H1 (cell line): Measurements from ENCODE around the gene PRODH2. TPM values are rescaled to one million over a fixed set of nuclear protein-coding genes. Genes with fewer than 3 reads are reported as not detected.

Experiments used
- CTCF ChIA-PET: fragments of 300-600 bp; sonication (Branson Sonifier 250); formaldehyde crosslinking; loops from one replicate; lab custom pipeline; 2021; ENCODE audit not compliant: partially characterized antibody; lab: Charles Lee
- POLR2A ChIA-PET: fragments of 300-600 bp; sonication (Branson Sonifier 250); formaldehyde crosslinking; loops from one replicate; lab custom pipeline; 2021; ENCODE audit warnings: inconsistent platforms; ENCODE audit not compliant: partially characterized antibody; lab: Charles Lee
- DNase-seq, 2 experiments: peaks; one replicate each; pipeline versions ENCODE4 v3.0.0 to v3.0.0-alpha.2; 2010 to 2022; ENCODE audit warnings: low spot score in 2 of 2, low read depth in 1 of 2, mixed read lengths in 1 of 2
- FAIRE-seq: peaks from 2 replicates; lab custom pipeline; 2011; peaks lifted over from hg19 to GRCh38; lab: Jason Lieb, UNC
- H2AFZ ChIP-seq: 2 replicates; pipeline ENCODE4 v1.8.1; 2012; ENCODE audit warnings: low read length, inconsistent platforms
- H2AK5ac ChIP-seq: 2 replicates; pipeline ENCODE4 v1.6.1; 2013; ENCODE audit warnings: low read depth, low read length
- H2BK120ac ChIP-seq: replicated peaks from 2 replicates; pipeline ENCODE3; 2013; ENCODE audit warnings: low read depth, low read length, inconsistent platforms
- H2BK12ac ChIP-seq: 2 replicates; pipeline ENCODE4 v1.6.1; 2013; ENCODE audit warnings: low read depth, low read length
- H2BK15ac ChIP-seq: 2 replicates; pipeline ENCODE4 v1.6.1; 2013; ENCODE audit warnings: low read length
- H2BK20ac ChIP-seq: 2 replicates; pipeline ENCODE4 v1.6.1; 2013; ENCODE audit warnings: low read length
- H2BK5ac ChIP-seq: 2 replicates; pipeline ENCODE4 v1.6.1; 2013; ENCODE audit warnings: low read depth, low read length
- H3K14ac ChIP-seq: 2 replicates; pipeline ENCODE4 v1.6.1; 2013; ENCODE audit warnings: inconsistent platforms; ENCODE audit not compliant: insufficient read length
- H3K18ac ChIP-seq: 2 replicates; pipeline ENCODE4 v1.6.1; 2013; ENCODE audit warnings: low read length; ENCODE audit errors: extremely low read depth
- H3K23ac ChIP-seq: 2 replicates; pipeline ENCODE4 v1.6.1; 2013; ENCODE audit warnings: inconsistent platforms; ENCODE audit not compliant: insufficient read length
- H3K23me2 ChIP-seq: 2 replicates; pipeline ENCODE4 v1.6.1; 2013; ENCODE audit warnings: low read depth, low read length
- H3K27ac ChIP-seq: 2 replicates; pipeline ENCODE4 v1.6.1; 2011; ENCODE audit warnings: low read depth, low read length, inconsistent platforms
- H3K27me3 ChIP-seq, 4 experiments: replicated peaks in 1 of 4; 1 replicate in 1 of 4; 2 replicates in 3 of 4; pipeline versions ENCODE4 v1.6.1 to v1.8.1; 2011 to 2013; ENCODE audit warnings: low read length in 3 of 4, mild to moderate bottlenecking in 3 of 4, inconsistent platforms in 2 of 4, mixed read lengths in 2 of 4, moderate library complexity in 1 of 4; ENCODE audit not compliant: control insufficient read depth in 3 of 4, insufficient read depth in 3 of 4; ENCODE audit errors: extremely low read depth in 1 of 4
- H3K36me3 ChIP-seq, 4 experiments: 2 replicates each; pipeline versions ENCODE4 v1.6.1 to v1.8.1; 2011 to 2013; ENCODE audit warnings: mild to moderate bottlenecking in 4 of 4, low read length in 3 of 4, moderate library complexity in 2 of 4, control low read depth in 1 of 4, inconsistent platforms in 1 of 4; ENCODE audit not compliant: insufficient read depth in 4 of 4, control insufficient read depth in 2 of 4
- H3K4ac ChIP-seq: replicated peaks from 2 replicates; pipeline ENCODE3; 2013; ENCODE audit warnings: low read length, low read depth, mixed read lengths, inconsistent platforms; ENCODE audit not compliant: insufficient read length
- H3K4me1 ChIP-seq, 4 experiments: replicated peaks in 1 of 4; 1 replicate in 1 of 4; 2 replicates in 3 of 4; pipeline versions ENCODE4 v1.6.1 to v1.8.1; 2011 to 2013; ENCODE audit warnings: low read length in 3 of 4, inconsistent platforms in 2 of 4, mixed read lengths in 1 of 4; ENCODE audit not compliant: insufficient read depth in 4 of 4, control insufficient read depth in 3 of 4
- H3K4me2 ChIP-seq, 2 experiments: 2 replicates each; pipeline versions ENCODE4 v1.6.1 to v1.8.1; 2011 to 2013; ENCODE audit warnings: low read depth in 2 of 2, low read length in 2 of 2, control low read depth in 1 of 2, inconsistent platforms in 1 of 2, mild to moderate bottlenecking in 1 of 2; ENCODE audit not compliant: insufficient read depth in 1 of 2
- H3K4me3 ChIP-seq, 4 experiments: fragments of 200-600, 300-600 bp in 1 of 4; sonication (generic), shearing (Covaris generic), sonication (Bioruptor Twin) in 1 of 4; 2 replicates each; pipeline versions ENCODE4 v1.5.1 to v1.8.1; 2011 to 2016; ENCODE audit warnings: low read length in 4 of 4, low read depth in 3 of 4, control low read depth in 2 of 4, inconsistent platforms in 2 of 4, mild to moderate bottlenecking in 2 of 4, mixed read lengths in 1 of 4, moderate library complexity in 1 of 4; ENCODE audit not compliant: insufficient read depth in 2 of 4; ENCODE audit errors: extremely low read depth in 1 of 4
- H3K56ac ChIP-seq: replicated peaks from 2 replicates; pipeline ENCODE3; 2013; ENCODE audit warnings: low read depth, mild to moderate bottlenecking, mixed read lengths, low read length, inconsistent platforms; ENCODE audit not compliant: insufficient read length
- H3K79me1 ChIP-seq: 2 replicates; pipeline ENCODE4 v1.6.1; 2013; ENCODE audit warnings: low read depth, low read length, control low read depth
- H3K79me2 ChIP-seq, 2 experiments: 2 replicates each; pipeline versions ENCODE4 v1.6.1 to v1.8.1; 2012 to 2013; ENCODE audit warnings: low read length in 2 of 2, mild to moderate bottlenecking in 2 of 2, inconsistent platforms in 1 of 2; ENCODE audit not compliant: insufficient read depth in 2 of 2, control insufficient read depth in 1 of 2
- H3K9ac ChIP-seq, 4 experiments: replicated peaks in 1 of 4; 1 replicate in 1 of 4; 2 replicates in 3 of 4; pipeline versions ENCODE4 v1.6.1 to v1.8.1; 2011 to 2013; ENCODE audit warnings: low read depth in 3 of 4, low read length in 3 of 4, control low read depth in 2 of 4, mild to moderate bottlenecking in 2 of 4, moderate library complexity in 2 of 4, inconsistent platforms in 1 of 4; ENCODE audit errors: extremely low read depth in 1 of 4
- H3K9me3 ChIP-seq, 2 experiments: 2 replicates each; pipeline versions ENCODE4 v1.6.1 to v1.8.1; 2012 to 2013; ENCODE audit warnings: mild to moderate bottlenecking in 2 of 2, moderate library complexity in 2 of 2, control low read depth in 1 of 2, inconsistent platforms in 1 of 2, low read depth in 1 of 2, low read length in 1 of 2, mixed read lengths in 1 of 2; ENCODE audit not compliant: insufficient read depth in 2 of 2
- H4K20me1 ChIP-seq, 2 experiments: replicated peaks in 1 of 2; 2 replicates each; pipeline versions ENCODE3 to v1.8.1; 2011 to 2013; ENCODE audit warnings: inconsistent platforms in 2 of 2, low read length in 2 of 2, mild to moderate bottlenecking in 1 of 2; ENCODE audit not compliant: insufficient read depth in 2 of 2, control insufficient read depth in 1 of 2
- H4K5ac ChIP-seq: 2 replicates; pipeline ENCODE4 v1.6.1; 2013; ENCODE audit warnings: low read length, low read depth, mixed read lengths, inconsistent platforms; ENCODE audit not compliant: insufficient read length
- H4K8ac ChIP-seq: 2 replicates; pipeline ENCODE4 v1.8.0; 2013; ENCODE audit warnings: mild to moderate bottlenecking, moderate library complexity, low read length, inconsistent platforms; ENCODE audit not compliant: insufficient read depth; ENCODE audit errors: extremely low read depth
- H4K91ac ChIP-seq: replicated peaks from 2 replicates; pipeline ENCODE3; 2013; ENCODE audit warnings: low read length, mixed read lengths, inconsistent platforms; ENCODE audit not compliant: insufficient read length
- ATF3 ChIP-seq: IDR thresholded peaks from 2 replicates; pipeline ENCODE4 v1.6.1; 2011; ENCODE audit warnings: low read depth, mild to moderate bottlenecking, low read length; ENCODE audit not compliant: insufficient read depth
- GABPA ChIP-seq: IDR thresholded peaks from 2 replicates; pipeline ENCODE4 v1.6.1; 2011; ENCODE audit warnings: mild to moderate bottlenecking, low read length, moderate library complexity, borderline replicate concordance; ENCODE audit not compliant: insufficient read depth
- KDM1A ChIP-seq: fragments of 200-600, 300-600 bp; sonication (generic); IDR thresholded peaks from 2 replicates; pipeline ENCODE4 v1.7.1; 2016; ENCODE audit warnings: mild to moderate bottlenecking, low read length, borderline replicate concordance
- KDM5A ChIP-seq: fragments of 200-600 bp; IDR thresholded peaks from 2 replicates; pipeline ENCODE4 v1.7.1; 2012; ENCODE audit warnings: mild to moderate bottlenecking, low read length, inconsistent platforms, mixed read lengths
- YY1 ChIP-seq: IDR thresholded peaks from 2 replicates; pipeline ENCODE4 v1.6.1; 2011; ENCODE audit warnings: low read depth, mild to moderate bottlenecking, low read length
- WGBS, 2 experiments: shearing (Covaris generic) in 1 of 2; methylation state at CpG; one replicate each; pipeline versions ENCODE4 v1.1.6 to v1.1.7; 2013 to 2015; ENCODE audit warnings: low lambda C conversion rate in 2 of 2, mixed read lengths in 2 of 2, inconsistent platforms in 1 of 2, low coverage in 1 of 2, missing lambda C conversion rate in 1 of 2; ENCODE audit not compliant: insufficient replicate concordance in 2 of 2, insufficient coverage in 1 of 2, insufficient read length in 1 of 2; ENCODE audit errors: extremely low coverage in 1 of 2, missing lambda C conversion rate in 1 of 2; 5-methylcytosine and 5-hydroxymethylcytosine counted together
- polyA plus RNA-seq, 7 experiments: library from polyadenylated mRNA; depleted of rRNA in 3 of 7; stranded (reverse) in 5 of 7; unstranded in 2 of 7; fragments of >200 nt in 5 of 7; fragments of 200-250 nt in 2 of 7; gene quantifications; 1 replicate in 5 of 7; 2 replicates in 1 of 7; 4 replicates in 1 of 7; pipeline versions ENCODE4 v1.2.1 to v1.2.3, GENCODE V29; 2011 to 2013; ENCODE audit warnings: missing spikeins in 2 of 7, mixed read lengths in 2 of 7
- total RNA-seq: library from RNA; stranded (reverse); fragmentation: NEBNext Ultra II Directional; extraction: Animal tissue kit (Norgen Biotek cat#: 25700); gene quantifications from 2 replicates; pipeline ENCODE4 v1.2.1, GENCODE V29; 2021

PRODH2 gene
- total and polyA plus RNA-seq, 2 of the 8 experiments (the other 6 are each of a cell fraction or from before 2014, with no cell fraction given), result not detected

- 53% methylated on average over 9 of the region's 9 CpGs; no CpG with 5 or more reads in 1 of the 2 experiments for WGBS, 2 experiments
Observed at GRCh38 chr19:35775046-35775297, 37.7 kb downstream of the PRODH2 start.

More at GRCh38 chr19:35775046-35775297, 37.7 kb downstream of the PRODH2 start:
- H2BK12ac ChIP-seq, result no peak overlapping the region
- peaks cover 0 to 1% of the 10 kb centered on the region in 2 experiments for H4K20me1 ChIP-seq
- H4K8ac ChIP-seq, result no peak overlapping the region
- H3K79me1 ChIP-seq, result no peaks in the 10 kb centered on the region; the same call in 1 of the 2 replicates
- no peak overlapping the region for H4K91ac ChIP-seq
- H3K4me1 ChIP-seq, result peaks cover 0 to 21% (median 17%) of the 10 kb centered on the region in 4 experiments; a peak in 6 of 7 replicates
- CTCF ChIA-PET, result no interaction called here
- no peak for DNase-seq
- no peak for TF ChIP-seq ATF3
- TF ChIP-seq YY1, result no peak
- TF ChIP-seq KDM5A, result no peak
- no peak for TF ChIP-seq GABPA
- TF ChIP-seq KDM1A, result no peak
- H3K14ac ChIP-seq, result no peak overlapping the region
- peak overlapping the region; percentile 54 to 82; a peak in 3 of 4 replicates for H3K4me2 ChIP-seq
- no peak overlapping the region for H3K4ac ChIP-seq
- no peak overlapping the region for H3K23ac ChIP-seq
- H3K56ac ChIP-seq, result no peak overlapping the region
- POLR2A ChIA-PET, result interaction anchor here (0.7 to 1.0 kb wide), 2 partner anchors 9 to 27 kb away, joined by 3 to 4 read pairs; partner anchors contain the start of gene LIN37
- H3K27me3 ChIP-seq, result peaks cover 0 to 9% (median 7%) of the 10 kb centered on the region in 4 experiments; a peak in 3 of 7 replicates
- H2BK15ac ChIP-seq, result no peak overlapping the region
- H4K5ac ChIP-seq, result no peak overlapping the region
- H3K36me3 ChIP-seq, result no peaks in the 10 kb centered on the region
- no peak for FAIRE-seq
- peaks cover 4% of the 10 kb centered on the region; the same call in 1 of the 2 replicates for H3K23me2 ChIP-seq
- peak overlapping the region in 2 of 4 experiments; percentile 62 to 73; a peak in 3 of 8 replicates for H3K4me3 ChIP-seq
- H3K18ac ChIP-seq, result no peak overlapping the region
- no peak overlapping the region for H2BK20ac ChIP-seq
- no peak overlapping the region for H2AFZ ChIP-seq
- H3K9ac ChIP-seq, result no peak overlapping the region
- no peak overlapping the region for H3K27ac ChIP-seq
- H2AK5ac ChIP-seq, result no peak overlapping the region
- no peak overlapping the region for H2BK120ac ChIP-seq
- no peaks in the 10 kb centered on the region for H3K79me2 ChIP-seq
- H3K9me3 ChIP-seq, result no peaks in the 10 kb centered on the region
- no peak overlapping the region for H2BK5ac ChIP-seq
